Neutrophil (primary cell): Measurements from ENCODE around the gene CD300LD.

ENCODE experiments used
- H3K27ac ChIP-seq: fragments of 200-600 bp; sonication (generic); 2 replicates; pipeline ENCODE4 v1.5.1; 2016; ENCODE audit warnings: mild to moderate bottlenecking, moderate library complexity
- H3K27me3 ChIP-seq: fragments of 200-600 bp; sonication (generic); 2 replicates; pipeline ENCODE4 v1.6.0; 2016; ENCODE audit warnings: mild to moderate bottlenecking
- H3K36me3 ChIP-seq: fragments of 200-600 bp; sonication (generic); 2 replicates; pipeline ENCODE4 v1.5.1; 2017
- H3K4me1 ChIP-seq, 2 experiments: fragments of 200-600 bp in 1 of 2; sonication (generic) in 1 of 2; 1 replicate in 1 of 2; 2 replicates in 1 of 2; pipeline versions ENCODE4 v1.5.1 to v1.6.1; 2013 to 2016; ENCODE audit warnings: low read depth in 1 of 2, low read length in 1 of 2, mild to moderate bottlenecking in 1 of 2, moderate library complexity in 1 of 2; ENCODE audit not compliant: control insufficient read depth in 1 of 2, insufficient read depth in 1 of 2
- H3K4me3 ChIP-seq, 2 experiments: fragments of 200-600 bp in 1 of 2; sonication (generic) in 1 of 2; 1 replicate in 1 of 2; 2 replicates in 1 of 2; pipeline ENCODE4 v1.5.1; 2013 to 2016; ENCODE audit warnings: low read depth in 1 of 2, low read length in 1 of 2, mild to moderate bottlenecking in 1 of 2, moderate library complexity in 1 of 2
- H3K9me3 ChIP-seq: fragments of 200-600 bp; sonication (generic); 2 replicates; pipeline ENCODE4 v1.5.1; 2016
- TF ChIP-seq, protein P1 (sequence below): fragments of 200-600 bp; sonication (generic); IDR thresholded peaks from 2 replicates; pipeline ENCODE4 v1.5.1; 2016; ENCODE audit warnings: antibody characterized with exemption

CD300LD gene

DNA sequence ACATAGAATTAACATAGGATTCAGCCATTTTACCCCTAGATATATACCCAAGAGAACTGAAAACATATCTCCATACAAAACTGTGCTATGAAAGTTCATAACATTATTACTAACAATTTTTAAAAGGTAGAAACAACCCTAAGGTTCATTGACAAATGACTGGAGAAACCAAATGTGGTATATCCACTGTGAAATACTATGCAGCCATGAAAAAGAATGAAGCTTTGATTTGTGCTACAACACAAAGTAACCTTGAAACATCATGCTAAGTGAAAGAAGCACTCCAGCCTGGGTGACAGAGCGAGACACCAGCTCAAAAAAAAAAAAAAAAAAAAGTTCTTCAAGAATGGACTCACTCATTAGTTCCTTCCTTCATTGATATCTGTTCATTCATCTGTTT, 580 bp downstream of the CD300LD start:
- Histone ChIP-seq H3K27me3 (peaks cover 58% of the 10 kb centered on the region), H3K27ac (peak overlapping the region; percentile 79), H3K4me1 (peaks cover 16 to 17% of the 10 kb centered on the region in 2 experiments), H3K36me3 (no peaks in the 10 kb centered on the region), H3K4me3 (peak overlapping the region in 1 of 2 experiments; percentile 40), H3K9me3 (no peaks in the 10 kb centered on the region)
- TF ChIP-seq, protein P1, sequence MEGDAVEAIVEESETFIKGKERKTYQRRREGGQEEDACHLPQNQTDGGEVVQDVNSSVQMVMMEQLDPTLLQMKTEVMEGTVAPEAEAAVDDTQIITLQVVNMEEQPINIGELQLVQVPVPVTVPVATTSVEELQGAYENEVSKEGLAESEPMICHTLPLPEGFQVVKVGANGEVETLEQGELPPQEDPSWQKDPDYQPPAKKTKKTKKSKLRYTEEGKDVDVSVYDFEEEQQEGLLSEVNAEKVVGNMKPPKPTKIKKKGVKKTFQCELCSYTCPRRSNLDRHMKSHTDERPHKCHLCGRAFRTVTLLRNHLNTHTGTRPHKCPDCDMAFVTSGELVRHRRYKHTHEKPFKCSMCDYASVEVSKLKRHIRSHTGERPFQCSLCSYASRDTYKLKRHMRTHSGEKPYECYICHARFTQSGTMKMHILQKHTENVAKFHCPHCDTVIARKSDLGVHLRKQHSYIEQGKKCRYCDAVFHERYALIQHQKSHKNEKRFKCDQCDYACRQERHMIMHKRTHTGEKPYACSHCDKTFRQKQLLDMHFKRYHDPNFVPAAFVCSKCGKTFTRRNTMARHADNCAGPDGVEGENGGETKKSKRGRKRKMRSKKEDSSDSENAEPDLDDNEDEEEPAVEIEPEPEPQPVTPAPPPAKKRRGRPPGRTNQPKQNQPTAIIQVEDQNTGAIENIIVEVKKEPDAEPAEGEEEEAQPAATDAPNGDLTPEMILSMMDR, result no peak

DNA sequence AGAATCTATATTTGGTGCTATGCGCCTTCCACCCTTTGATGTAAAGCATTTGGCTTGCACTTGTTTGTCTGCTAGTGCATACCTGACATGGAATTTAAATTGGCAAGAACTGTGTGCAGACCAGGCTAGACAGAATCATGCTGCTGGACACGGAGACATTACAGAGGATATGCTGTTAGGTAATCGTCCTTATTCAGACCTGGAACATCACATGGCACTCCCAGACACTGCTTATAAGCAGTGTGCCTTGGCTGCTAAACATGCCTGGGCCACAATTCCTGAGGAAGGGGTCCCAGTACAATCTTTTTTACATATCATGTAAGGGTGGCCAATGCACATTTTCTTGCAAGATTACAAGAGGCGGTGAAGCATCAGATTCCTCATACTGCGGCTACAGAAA, 6.4 kb downstream of the CD300LD start:
- peaks cover 44% of the 10 kb centered on the region for H3K27me3 ChIP-seq
- no peak overlapping the region for H3K4me3 ChIP-seq
- H3K27ac ChIP-seq, result no peak overlapping the region
- H3K4me1 ChIP-seq, result no peaks in the 10 kb centered on the region
- no peaks in the 10 kb centered on the region for H3K9me3 ChIP-seq
- TF ChIP-seq, protein P1, result no peak
- no peaks in the 10 kb centered on the region for H3K36me3 ChIP-seq

DNA sequence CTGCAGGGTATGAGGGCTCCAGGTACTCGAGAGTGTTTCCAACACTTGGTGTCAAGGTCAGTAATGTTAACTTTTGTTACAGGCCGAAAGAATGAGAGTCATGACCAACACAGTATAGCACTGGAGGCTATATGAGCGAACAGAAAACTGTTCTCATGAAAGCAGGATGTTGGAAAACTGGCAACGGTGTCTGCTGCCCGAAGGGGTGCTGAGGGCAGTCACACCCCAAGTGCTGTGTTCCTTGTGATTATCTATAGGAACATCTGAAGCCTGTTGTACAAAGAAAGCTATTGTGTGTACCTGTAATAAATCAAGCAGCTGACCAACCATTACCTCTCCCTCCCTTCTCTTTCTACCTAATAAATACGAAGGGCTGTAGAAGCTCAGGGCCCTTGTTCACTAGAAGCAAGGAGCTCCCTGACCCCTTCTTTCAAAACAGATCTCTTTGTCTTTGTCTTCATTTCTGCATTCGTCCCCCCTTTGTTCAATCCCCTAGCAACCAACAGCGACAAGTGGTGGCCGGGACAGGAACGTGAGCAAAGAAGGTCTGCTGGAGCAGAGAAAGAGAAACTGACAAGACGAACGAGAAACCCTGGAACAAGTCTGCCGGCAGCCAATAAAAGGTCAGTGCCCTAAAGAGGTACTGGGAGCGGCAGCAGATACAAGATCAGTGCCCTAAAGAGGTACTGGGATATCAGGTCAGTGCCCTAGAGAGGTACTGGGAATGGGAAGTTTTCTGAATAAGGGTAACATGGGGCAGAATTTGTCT, 7.6 kb downstream of the CD300LD start:
- Histone ChIP-seq H3K9me3 (no peaks in the 10 kb centered on the region), H3K4me3 (no peak overlapping the region), H3K27ac (no peak overlapping the region), H3K27me3 (peaks cover 33% of the 10 kb centered on the region), H3K4me1 (no peaks in the 10 kb centered on the region), H3K36me3 (no peaks in the 10 kb centered on the region)
- TF ChIP-seq, protein P1, result no peak

DNA sequence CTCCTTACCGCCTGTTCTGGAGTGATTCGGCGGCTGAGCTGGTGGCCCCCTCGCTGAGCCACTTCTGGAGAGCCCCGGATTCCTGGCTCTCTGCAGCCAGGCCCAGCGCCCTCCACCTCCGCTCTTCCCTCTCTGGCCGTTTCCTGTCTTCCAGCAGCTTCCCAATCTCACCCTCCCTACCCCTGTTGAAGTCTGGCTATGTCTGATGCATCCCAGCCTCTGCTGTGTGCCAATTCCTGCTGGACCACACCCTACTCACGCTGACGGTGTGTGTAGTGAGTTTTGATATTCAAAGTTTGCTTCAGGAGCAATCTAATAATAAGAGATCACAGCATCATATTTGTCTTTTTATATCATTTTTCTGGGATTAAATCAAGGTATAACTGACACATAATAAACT, 9.4 kb downstream of the CD300LD start:
- Histone ChIP-seq H3K27ac (no peak overlapping the region), H3K9me3 (no peaks in the 10 kb centered on the region)

DNA sequence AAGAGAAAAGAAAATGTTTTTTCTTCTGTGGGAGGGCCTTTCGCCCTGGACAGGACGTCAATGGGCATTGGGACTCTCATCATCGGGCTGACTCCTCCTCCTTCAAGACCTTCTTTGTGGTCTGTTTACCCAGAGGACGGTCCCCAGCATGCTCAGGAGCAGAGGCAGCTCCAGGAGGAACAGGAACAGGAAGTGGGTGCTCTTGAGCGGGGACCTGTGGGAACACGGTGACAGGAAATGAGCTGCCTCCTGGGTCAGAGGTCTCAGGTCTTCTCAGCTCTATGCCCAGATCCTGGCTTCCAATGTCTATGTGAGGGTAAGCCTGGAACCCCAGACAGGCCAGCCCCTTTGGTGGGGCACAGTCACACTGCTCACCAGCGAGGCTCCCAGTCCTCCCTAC, 12.2 kb downstream of the CD300LD start:
- no peaks in the 10 kb centered on the region for H3K4me1 ChIP-seq

More for the DNA sequence above, 9.4 kb downstream of the CD300LD start:
- H3K36me3 ChIP-seq, result no peaks in the 10 kb centered on the region
- H3K4me1 ChIP-seq, result no peaks in the 10 kb centered on the region
- TF ChIP-seq, protein P1, result no peak
- no peak overlapping the region for H3K4me3 ChIP-seq
- H3K27me3 ChIP-seq, result peaks cover 21% of the 10 kb centered on the region

More for the DNA sequence above, 12.2 kb downstream of the CD300LD start:
- peaks cover 21% of the 10 kb centered on the region for H3K27me3 ChIP-seq
- H3K27ac ChIP-seq, result no peak overlapping the region
- TF ChIP-seq, protein P1, result no peak
- no peaks in the 10 kb centered on the region for H3K36me3 ChIP-seq
- no peak overlapping the region for H3K4me3 ChIP-seq
- H3K9me3 ChIP-seq, result no peaks in the 10 kb centered on the region
